OCI-M1 (cell line): ENCODE results near the gene ENPP5.

Source experiments
- DNase-seq: peaks from one replicate; lab custom pipeline; 2025; lab: John Stamatoyannopoulos, UW

ENPP5 gene, protein sequence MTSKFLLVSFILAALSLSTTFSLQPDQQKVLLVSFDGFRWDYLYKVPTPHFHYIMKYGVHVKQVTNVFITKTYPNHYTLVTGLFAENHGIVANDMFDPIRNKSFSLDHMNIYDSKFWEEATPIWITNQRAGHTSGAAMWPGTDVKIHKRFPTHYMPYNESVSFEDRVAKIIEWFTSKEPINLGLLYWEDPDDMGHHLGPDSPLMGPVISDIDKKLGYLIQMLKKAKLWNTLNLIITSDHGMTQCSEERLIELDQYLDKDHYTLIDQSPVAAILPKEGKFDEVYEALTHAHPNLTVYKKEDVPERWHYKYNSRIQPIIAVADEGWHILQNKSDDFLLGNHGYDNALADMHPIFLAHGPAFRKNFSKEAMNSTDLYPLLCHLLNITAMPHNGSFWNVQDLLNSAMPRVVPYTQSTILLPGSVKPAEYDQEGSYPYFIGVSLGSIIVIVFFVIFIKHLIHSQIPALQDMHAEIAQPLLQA

DNA sequence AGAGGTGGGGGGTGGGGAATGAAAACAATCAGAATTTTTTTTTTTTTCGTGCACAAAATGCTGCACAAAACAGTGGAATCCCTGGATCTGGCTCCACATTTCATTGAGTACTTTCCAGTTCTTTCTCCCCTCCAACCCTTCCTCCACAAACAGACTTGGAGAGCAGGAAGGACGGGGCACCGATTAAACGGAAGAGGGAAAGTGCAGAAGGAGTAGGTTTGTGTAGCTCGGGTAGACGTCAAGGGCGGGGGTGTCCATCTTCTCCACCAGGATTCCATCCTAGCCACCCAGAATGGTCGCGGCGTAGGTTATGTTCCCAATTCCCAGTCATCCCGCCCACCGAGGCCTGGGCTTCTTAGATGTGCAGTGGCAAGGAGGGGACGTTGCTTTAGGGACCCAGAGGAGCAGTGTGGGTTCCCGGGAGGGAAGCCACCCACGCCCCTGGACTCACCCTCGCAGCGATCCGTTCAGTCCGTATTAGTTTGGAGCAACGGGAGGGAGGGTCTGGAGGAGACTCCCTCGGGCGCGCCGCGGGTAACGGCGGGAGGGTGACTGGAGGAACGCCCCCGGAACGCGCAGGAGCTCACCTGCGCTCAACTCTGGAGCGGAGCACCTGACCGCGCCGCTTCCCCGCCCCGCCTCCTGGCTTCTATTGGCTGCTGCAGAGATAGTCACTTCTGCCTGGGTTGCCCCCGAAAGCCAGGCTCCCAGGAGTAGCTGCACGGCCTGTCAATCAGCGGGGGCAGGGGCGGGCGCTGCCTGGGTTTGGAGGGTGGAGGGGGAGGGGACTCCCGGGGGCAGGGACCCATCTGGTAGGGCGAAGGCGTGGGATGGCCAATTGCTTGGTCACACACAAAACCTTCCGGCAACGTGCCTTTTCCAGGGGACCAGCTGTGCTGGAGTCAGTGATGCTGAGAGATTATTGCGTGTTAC lies at the start of gene ENPP5:
Gene ENPP5 (minus strand): TSS at position 624 of the 933 bp plus-strand sequence. CDS start 2,718 bp downstream, outside the sequence.
- peak; percentile 35 for DNase-seq

DNA sequence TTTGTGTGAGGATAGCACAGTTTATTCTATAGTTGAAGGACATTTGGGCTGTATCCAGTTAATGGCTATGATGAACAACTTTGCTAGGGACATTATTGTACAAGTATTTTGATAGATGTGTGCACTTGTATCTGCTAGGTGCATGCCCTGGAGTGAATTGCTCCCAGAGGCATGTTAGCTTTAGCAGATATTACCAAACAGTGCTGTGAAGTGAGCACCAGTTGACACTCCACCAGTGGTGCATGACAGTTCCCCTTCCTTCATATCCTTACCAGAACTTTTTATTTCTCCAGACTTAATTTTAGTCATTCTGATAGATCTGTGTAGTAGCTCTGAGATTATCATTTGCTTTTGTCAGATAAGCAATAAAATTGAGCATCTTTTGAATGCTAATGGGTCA lies 48.9 kb upstream of the ENPP5 start:
- no peak for DNase-seq

DNA sequence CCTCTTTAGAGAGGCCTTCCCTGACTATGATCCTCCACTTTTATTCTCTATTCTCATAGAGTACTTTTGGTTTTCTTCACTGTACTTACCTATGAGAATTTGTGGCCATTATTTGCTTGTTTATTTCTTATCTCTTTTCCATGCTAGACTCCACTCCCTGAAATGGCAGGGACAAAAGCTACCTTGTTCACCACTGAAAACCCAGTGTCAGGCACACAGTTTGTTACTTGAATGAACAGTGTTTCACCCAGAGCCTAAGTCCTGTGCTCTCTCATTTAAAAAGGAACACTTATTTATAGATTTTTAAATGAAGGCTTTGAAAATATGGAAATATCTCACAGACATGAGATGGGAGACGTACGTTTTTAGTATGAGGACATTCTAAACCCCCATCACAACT lies 47.7 kb upstream of the ENPP5 start:
- no peak for DNase-seq

- DNase-seq, result peak; percentile 95
These were observed 46.9 kb upstream of the ENPP5 start for GRCh38 chr6:46217671-46218131.

- no peak for DNase-seq
These were observed 46.1 kb upstream of the ENPP5 start for GRCh38 chr6:46216879-46217278.

- DNase-seq, result no peak
These were observed 45.0 kb upstream of the ENPP5 start for GRCh38 chr6:46215777-46216176.

DNA sequence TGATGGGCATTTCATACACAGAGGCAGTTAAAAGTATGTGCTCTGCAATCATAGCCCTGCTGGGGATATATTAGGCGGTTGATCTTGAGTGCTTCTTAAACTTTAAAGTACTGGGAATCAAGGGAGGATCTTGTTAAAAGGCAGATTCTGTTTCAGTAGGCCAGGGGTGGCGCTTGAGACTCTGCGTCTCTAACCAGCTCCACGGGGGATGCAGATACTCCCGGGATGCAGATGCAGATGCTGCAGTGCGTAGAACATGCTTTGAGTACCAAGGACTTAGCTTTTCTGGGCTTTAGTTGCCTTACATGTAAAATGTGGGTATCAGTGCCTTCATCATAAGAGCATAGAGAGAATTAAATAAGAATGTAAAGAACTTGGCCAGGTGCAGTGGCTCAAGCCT lies 44.4 kb upstream of the ENPP5 start:
- no peak for DNase-seq

DNA sequence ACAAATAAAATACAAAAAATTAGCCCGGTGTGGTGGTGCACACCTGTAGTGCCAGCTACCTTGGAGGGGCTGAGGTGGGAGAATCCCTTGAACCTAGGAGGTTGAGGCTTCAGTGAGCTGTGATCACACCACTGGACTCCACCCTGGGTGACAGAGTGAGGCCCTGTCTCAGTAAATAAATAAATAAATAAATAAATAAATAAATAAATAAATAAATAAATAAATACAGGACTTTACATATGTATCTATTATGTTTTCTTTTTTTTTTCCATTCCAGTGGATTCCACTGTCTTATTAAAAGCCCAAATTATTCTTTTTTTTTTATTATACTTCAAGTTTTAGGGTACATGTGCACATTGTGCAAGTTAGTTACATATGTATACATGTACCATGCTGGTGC lies 41.1 kb upstream of the ENPP5 start:
- DNase-seq, result no peak

- DNase-seq, result no peak
These were observed 39.5 kb upstream of the ENPP5 start for GRCh38 chr6:46210294-46210693.

- no peak for DNase-seq
These were observed 37.5 kb upstream of the ENPP5 start for GRCh38 chr6:46208303-46208702.

DNA sequence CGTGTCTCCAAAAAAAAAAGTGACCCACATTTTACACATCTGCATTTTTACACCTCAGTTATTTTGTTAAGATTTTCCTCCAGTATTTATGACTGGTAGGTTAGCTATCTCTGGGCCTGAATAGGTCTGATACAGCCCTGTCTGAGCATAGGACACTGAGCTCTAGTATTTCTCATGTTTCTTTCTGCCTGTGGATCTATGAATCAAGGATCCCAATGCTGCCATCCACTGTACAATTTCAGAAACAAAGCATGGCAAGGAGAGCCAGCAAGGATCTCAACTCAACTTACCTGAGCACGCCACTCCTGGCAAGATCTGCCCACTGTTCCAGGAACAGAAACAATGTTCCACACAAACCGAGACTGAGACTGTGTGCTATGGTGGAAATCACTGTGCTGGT lies 36.4 kb upstream of the ENPP5 start:
- no peak for DNase-seq

DNA sequence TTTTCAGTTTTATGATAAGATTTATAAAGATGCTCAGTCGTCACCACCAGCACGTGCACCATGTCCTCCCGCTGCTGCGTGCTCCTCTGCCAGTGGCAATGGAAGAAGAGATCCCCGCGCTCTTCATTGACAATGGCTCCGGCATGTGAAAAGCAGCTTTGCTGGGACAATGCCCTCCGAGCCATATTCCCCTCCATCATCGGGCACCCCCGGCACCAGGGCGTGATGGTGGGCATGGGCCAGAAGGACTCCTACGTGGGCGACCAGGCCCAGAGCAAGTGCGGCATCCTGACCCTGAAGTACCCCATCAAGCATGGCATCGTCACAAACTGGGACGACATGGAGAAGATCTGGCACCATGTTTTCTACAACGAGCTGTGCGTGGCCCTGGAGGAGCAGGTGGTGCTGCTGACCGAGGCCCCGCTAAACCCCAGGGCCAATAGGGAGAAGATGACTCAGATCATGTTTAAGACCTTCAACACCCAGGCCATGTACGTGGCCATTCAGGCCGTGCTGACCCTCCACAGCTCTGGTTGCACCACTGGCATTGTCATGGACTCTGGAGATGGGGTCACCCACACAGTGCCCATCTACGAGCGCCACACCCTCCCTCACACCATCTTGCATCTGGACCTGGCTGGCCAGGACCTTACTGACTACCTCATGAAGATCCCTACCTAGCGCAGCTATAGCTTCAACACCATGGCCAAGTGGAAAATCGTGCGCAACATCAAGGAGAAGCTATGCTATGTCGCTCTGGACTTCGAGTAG lies 34.3 kb upstream of the ENPP5 start:
- DNase-seq, result no peak

DNA sequence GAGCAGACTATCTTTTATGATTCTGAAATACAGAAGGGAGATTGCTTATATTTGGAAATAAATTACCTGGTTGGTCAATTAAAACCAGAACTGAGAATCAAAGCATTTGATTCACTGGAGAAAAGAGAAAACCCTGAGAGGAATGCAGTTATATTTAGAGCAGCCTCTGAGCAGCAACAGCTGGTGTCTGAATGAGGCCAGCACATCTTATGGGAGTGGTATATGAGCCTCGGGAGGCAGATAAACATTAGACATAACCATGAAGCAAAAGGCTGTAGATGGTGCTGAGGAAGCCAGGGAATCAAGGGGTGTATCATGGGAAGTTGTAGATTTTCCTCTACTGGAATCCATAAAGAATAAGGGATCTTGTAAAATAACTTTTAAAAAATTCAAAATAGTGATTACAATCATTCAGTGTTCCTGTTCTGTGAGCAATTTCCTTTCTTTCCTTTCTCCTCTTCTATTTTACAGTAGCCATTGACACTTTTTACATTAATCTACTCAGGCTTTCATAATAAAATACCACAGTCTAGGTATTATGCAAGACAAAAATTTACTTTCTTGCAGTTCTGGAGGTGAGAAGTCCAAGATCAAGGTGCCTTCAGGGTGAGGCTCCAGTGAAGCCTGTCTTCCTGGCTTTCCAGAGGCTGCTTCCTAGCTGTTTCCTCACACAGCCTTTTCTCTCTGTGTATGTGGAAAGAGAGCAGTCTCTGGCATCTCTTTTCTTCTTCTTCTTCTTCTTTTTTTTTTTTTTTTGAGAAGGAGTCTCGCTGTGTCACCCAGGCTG lies 32.8 kb upstream of the ENPP5 start:
- DNase-seq, result no peak

GRCh38 chr6:46201702-46202101 lies 30.9 kb upstream of the ENPP5 start:
- DNase-seq, result no peak

GRCh38 chr6:46199387-46199786 lies 28.6 kb upstream of the ENPP5 start:
- no peak for DNase-seq

- no peak for DNase-seq
These were observed 21.2 kb upstream of the ENPP5 start for GRCh38 chr6:46191961-46192360.

GRCh38 chr6:46190889-46191288 lies 20.1 kb upstream of the ENPP5 start:
- DNase-seq, result no peak

DNA sequence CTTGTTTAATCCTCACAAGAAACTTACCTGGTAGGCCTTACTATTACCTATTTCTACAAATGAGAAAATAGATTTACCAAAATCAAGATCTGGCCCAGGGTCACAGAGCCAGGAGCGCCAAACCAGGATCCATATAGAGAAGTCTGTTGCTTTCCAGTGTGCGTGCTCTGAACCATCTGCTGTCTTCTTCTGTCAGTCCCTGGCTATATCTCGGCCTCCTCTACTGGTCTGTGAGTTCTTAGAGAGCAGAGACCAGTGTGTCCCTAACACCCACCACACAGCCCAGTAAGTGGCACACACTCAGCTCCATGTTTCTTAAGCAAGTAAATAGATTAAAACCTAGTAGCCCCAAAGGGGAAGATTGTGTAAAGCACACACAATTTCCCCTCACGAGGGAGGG lies 18.9 kb upstream of the ENPP5 start:
- no peak for DNase-seq

GRCh38 chr6:46186583-46186982 lies 15.8 kb upstream of the ENPP5 start:
- DNase-seq, result no peak

DNA sequence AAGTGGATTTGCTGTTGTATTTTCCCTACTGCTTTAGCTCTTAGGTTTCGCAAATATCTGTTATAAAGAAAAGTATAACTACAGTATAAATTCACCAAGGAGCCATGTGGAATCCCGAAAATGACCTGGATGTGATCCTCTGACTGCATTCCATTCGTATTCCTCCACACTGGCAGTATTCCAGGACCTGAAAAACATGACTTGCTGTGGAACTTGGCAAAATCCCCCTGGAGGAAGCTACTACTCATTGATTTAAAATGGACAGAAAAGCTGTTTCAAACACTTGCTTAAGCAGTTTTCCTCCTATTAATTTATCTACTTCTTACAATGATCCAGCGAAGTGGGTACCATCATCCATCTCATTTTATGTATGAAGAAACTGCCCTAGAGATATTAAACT lies 13.3 kb upstream of the ENPP5 start:
- DNase-seq, result no peak

DNA sequence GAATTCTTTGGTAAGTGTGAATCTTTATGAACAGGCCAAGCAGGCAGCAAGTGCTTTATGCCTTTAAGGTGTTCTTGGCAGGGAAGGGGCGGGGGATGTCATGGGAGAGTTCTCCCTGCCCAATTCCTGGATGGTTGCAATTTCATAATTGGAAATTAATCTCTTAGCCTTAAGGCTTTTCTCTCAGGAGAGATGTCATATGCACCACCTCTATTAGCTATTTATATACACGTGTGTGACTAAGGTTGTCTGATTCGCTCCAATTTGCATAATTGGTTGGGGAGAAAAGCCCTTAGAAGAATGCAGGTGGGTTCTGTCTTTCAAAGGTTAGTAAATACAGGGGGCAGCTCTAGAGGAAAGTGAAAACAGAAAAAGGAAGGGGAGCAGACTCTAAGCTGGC lies 5.2 kb upstream of the ENPP5 start:
- DNase-seq, result no peak
